GM23248 (cell line): ENCODE data around the gene ING1. TPM values are rescaled to one million over a fixed set of nuclear protein-coding genes. Genes with fewer than 3 reads are reported as not detected.

Experiments used
- DNase-seq: peaks from one replicate; pipeline ENCODE4 v3.0.0-alpha.2; 2015
- H2AFZ ChIP-seq: fragments of 200-600 bp; sonication (generic); 2 replicates; pipeline ENCODE4 v1.6.1; 2016; ENCODE audit warnings: antibody characterized with exemption
- H3F3A ChIP-seq: fragments of 200-600 bp; sonication (generic); 2 replicates; pipeline ENCODE4 v1.6.1; 2016; ENCODE audit warnings: mild to moderate bottlenecking, antibody characterized with exemption, mixed run types; ENCODE audit not compliant: insufficient read depth
- H3K27ac ChIP-seq: fragments of 200-600 bp; sonication (generic); 2 replicates; pipeline ENCODE4 v1.5.1; 2016; ENCODE audit warnings: mild to moderate bottlenecking
- H3K27me3 ChIP-seq: fragments of 200-600 bp; sonication (generic); replicated peaks from 2 replicates; pipeline ENCODE4 v1.6.1; 2016; ENCODE audit warnings: mild to moderate bottlenecking; ENCODE audit not compliant: insufficient read depth
- H3K36me3 ChIP-seq: fragments of 200-600 bp; sonication (generic); 2 replicates; pipeline ENCODE4 v1.6.1; 2016; ENCODE audit warnings: low read depth, mild to moderate bottlenecking
- H3K4me1 ChIP-seq: fragments of 200-600 bp; sonication (generic); 2 replicates; pipeline ENCODE4 v1.6.1; 2016; ENCODE audit warnings: mild to moderate bottlenecking; ENCODE audit not compliant: insufficient read depth
- H3K4me2 ChIP-seq: fragments of 200-600 bp; sonication (generic); one replicate; pipeline ENCODE4 v1.6.1; 2016; ENCODE audit warnings: mild to moderate bottlenecking; ENCODE audit not compliant: unreplicated experiment
- H3K4me3 ChIP-seq: fragments of 200-600 bp; sonication (generic); 2 replicates; pipeline ENCODE4 v1.5.1; 2016; ENCODE audit warnings: mild to moderate bottlenecking
- H3K79me2 ChIP-seq: fragments of 200-600 bp; sonication (generic); 2 replicates; pipeline ENCODE4 v1.6.1; 2016; ENCODE audit warnings: mild to moderate bottlenecking; ENCODE audit not compliant: insufficient read depth
- H3K9ac ChIP-seq: fragments of 200-600 bp; sonication (generic); 2 replicates; pipeline ENCODE4 v1.6.1; 2016; ENCODE audit warnings: mild to moderate bottlenecking
- H3K9me2 ChIP-seq: fragments of 200-600 bp; sonication (generic); 2 replicates; pipeline ENCODE4 v1.6.1; 2016; ENCODE audit warnings: mixed run types, mild to moderate bottlenecking, moderate library complexity; ENCODE audit not compliant: insufficient read depth
- H3K9me3 ChIP-seq: fragments of 200-600 bp; sonication (generic); one replicate; pipeline ENCODE4 v1.6.1; 2017; ENCODE audit warnings: low read depth
- H4K20me1 ChIP-seq: fragments of 200-600 bp; sonication (generic); 2 replicates; pipeline ENCODE4 v1.6.0; 2016; ENCODE audit not compliant: insufficient read depth
- EZH2 ChIP-seq: fragments of 200-600 bp; sonication (generic); IDR thresholded peaks from 2 replicates; pipeline ENCODE4 v1.6.1; 2018; ENCODE audit warnings: antibody characterized with exemption, mild to moderate bottlenecking; ENCODE audit not compliant: insufficient read depth, poor library complexity, severe bottlenecking
- EZH2phosphoT487 ChIP-seq: fragments of 200-600 bp; sonication (generic); IDR thresholded peaks from 2 replicates; pipeline ENCODE4 v1.6.1; 2018; ENCODE audit warnings: antibody characterized with exemption, moderate library complexity, mild to moderate bottlenecking, low read depth; ENCODE audit not compliant: insufficient read depth
- WGBS, 2 experiments: methylation state at CpG; one replicate each; pipeline ENCODE4 v1.1.6; 2015 to 2017; ENCODE audit warnings: low lambda C conversion rate in 2 of 2, low coverage in 1 of 2; ENCODE audit errors: missing lambda C conversion rate in 2 of 2; 5-methylcytosine and 5-hydroxymethylcytosine counted together
- in situ Hi-C: fragments of 300-500 bp; cut with MboI; formaldehyde crosslinking; loops from 2 replicates; pipeline ENCODE4 v1.15.0; 2020
- polyA plus RNA-seq: library from polyadenylated mRNA; unstranded; fragments of >200 nt; fragmentation: Nextera tagmentation; extraction: Ambion mirVana; gene quantifications from 2 replicates; pipeline ENCODE4 v1.2.1, GENCODE V29; 2016
- total RNA-seq: library from RNA; depleted of rRNA; stranded (reverse); fragments of >200 nt; shearing (Covaris generic); gene quantifications from 2 replicates; pipeline ENCODE4 v1.2.3, GENCODE V29; 2014

The ING1 gene
- total and polyA plus RNA-seq, 2 experiments from 2014 or later, result 6.5 to 8.2 TPM

GRCh38 chr13:110712081-110712848 lies 1.2 kb upstream of the ING1 start:
- Histone ChIP-seq H3K27ac (peak overlapping the region; percentile 98), H3K9me3 (no peaks in the 10 kb centered on the region), H3K4me3 (peak overlapping the region; percentile 87), H4K20me1 (no peaks in the 10 kb centered on the region), H3K9ac (peak overlapping the region; percentile 98), H3F3A (peaks cover 35% of the 10 kb centered on the region), H3K79me2 (peaks cover 36% of the 10 kb centered on the region), H3K27me3 (no peaks in the 10 kb centered on the region), H3K4me2 (peak overlapping the region; percentile 95), H3K36me3 (no peaks in the 10 kb centered on the region), H3K9me2 (no peaks in the 10 kb centered on the region), H2AFZ (peak overlapping the region; percentile 86), H3K4me1 (peaks cover 14% of the 10 kb centered on the region)
- DNase-seq, result peak; percentile 97
- 1 to 3% methylated on average over 36 to 51 of the region's 58 CpGs for WGBS, 2 experiments
- TF ChIP-seq EZH2 (no peak), EZH2phosphoT487 (no peak)
- in situ Hi-C loops, result no loop called here

- H3K9me2 ChIP-seq, result no peaks in the 10 kb centered on the region
- peak overlapping the region; percentile 87 for H3K4me3 ChIP-seq
- H2AFZ ChIP-seq, result peak overlapping the region; percentile 86
- TF ChIP-seq EZH2phosphoT487 (no peak), EZH2 (no peak)
- H4K20me1 ChIP-seq, result no peaks in the 10 kb centered on the region
- H3K27me3 ChIP-seq, result no peaks in the 10 kb centered on the region
- in situ Hi-C loops, result no loop called here
- H3K27ac ChIP-seq, result peak overlapping the region; percentile 98
- peak overlapping the region; percentile 97 for H3K4me2 ChIP-seq
- H3K9me3 ChIP-seq, result no peaks in the 10 kb centered on the region
- H3K4me1 ChIP-seq, result peaks cover 22% of the 10 kb centered on the region
- WGBS, 2 experiments, result 1 to 2% methylated on average over 55 to 68 of the region's 68 CpGs
- no peaks in the 10 kb centered on the region for H3K36me3 ChIP-seq
- peak overlapping the region; percentile 98 for H3K9ac ChIP-seq
- H3F3A ChIP-seq, result peaks cover 27% of the 10 kb centered on the region
- DNase-seq, result peak; percentile 99
- H3K79me2 ChIP-seq, result peaks cover 44% of the 10 kb centered on the region
Measured at GRCh38 chr13:110712849-110713641, 455 bp upstream of the ING1 start.

GRCh38 chr13:110713981-110714796 lies 689 bp downstream of the ING1 start:
- H4K20me1 ChIP-seq, result no peaks in the 10 kb centered on the region
- no peaks in the 10 kb centered on the region for H3K36me3 ChIP-seq
- peak overlapping the region; percentile 89 for H3K4me2 ChIP-seq
- H3K79me2 ChIP-seq, result peaks cover 55% of the 10 kb centered on the region
- no peak for TF ChIP-seq EZH2
- no peak for TF ChIP-seq EZH2phosphoT487
- H3K27me3 ChIP-seq, result no peaks in the 10 kb centered on the region
- H3K4me1 ChIP-seq, result peaks cover 24% of the 10 kb centered on the region
- in situ Hi-C loops, result no loop called here
- peak overlapping the region; percentile 98 for H3K9ac ChIP-seq
- 1% methylated on average over 48 to 76 of the region's 86 CpGs for WGBS, 2 experiments
- peak overlapping the region; percentile 98 for H3K27ac ChIP-seq
- H2AFZ ChIP-seq, result peak overlapping the region; percentile 76
- H3K4me3 ChIP-seq, result peak overlapping the region; percentile 87
- H3K9me2 ChIP-seq, result no peaks in the 10 kb centered on the region
- H3K9me3 ChIP-seq, result no peaks in the 10 kb centered on the region
- DNase-seq, result peak; percentile 80
- H3F3A ChIP-seq, result peaks cover 25% of the 10 kb centered on the region
